AG08395 (cell line): Measurements from ENCODE around the gene PLD1.
A peak's percentile ranks its signal among the peaks of the same experiment; 100 is the strongest.
"Not testable (repeated sequence)": the region's sequence is repeated elsewhere in the genome, so short reads cannot be mapped to it uniquely, and the experiment has no call there.

ENCODE experiments used
- DNase-seq: peaks from one replicate; pipeline ENCODE4 v3.0.0; 2012; ENCODE audit warnings: mixed read lengths, low spot score

The PLD1 gene

GRCh38 chr3:171658841-171659240, 151.4 kb downstream of the PLD1 start:
- DNase-seq: peak; percentile 10

- DNase-seq: peak; percentile 59
Observed at GRCh38 chr3:171654809-171655208, 155.5 kb downstream of the PLD1 start.

- no peak for DNase-seq
Observed at GRCh38 chr3:171654326-171654725, 156.0 kb downstream of the PLD1 start.

- no peak for DNase-seq
Observed at GRCh38 chr3:171653701-171654100, 156.6 kb downstream of the PLD1 start.

GRCh38 chr3:171652932-171653331, 157.4 kb downstream of the PLD1 start:
- DNase-seq: no peak

GRCh38 chr3:171649911-171650592, 160.2 kb downstream of the PLD1 start:
- DNase-seq: no peak

- DNase-seq: no peak
Observed at GRCh38 chr3:171649267-171649666, 161.0 kb downstream of the PLD1 start.

- DNase-seq: no peak
Observed at GRCh38 chr3:171648069-171648468, 162.2 kb downstream of the PLD1 start.

- DNase-seq: peak; percentile 67
Observed at GRCh38 chr3:171646357-171647133, 163.7 kb downstream of the PLD1 start.

GRCh38 chr3:171644681-171645080, 165.6 kb downstream of the PLD1 start:
- no peak for DNase-seq

GRCh38 chr3:171643681-171644080, 166.6 kb downstream of the PLD1 start:
- DNase-seq: no peak

- no peak for DNase-seq
Observed at GRCh38 chr3:171643033-171643432, 167.2 kb downstream of the PLD1 start.

GRCh38 chr3:171640520-171641412, 169.5 kb downstream of the PLD1 start:
- no peak for DNase-seq

GRCh38 chr3:171636666-171637065, 173.6 kb downstream of the PLD1 start:
- no peak for DNase-seq

- DNase-seq: no peak
Observed at GRCh38 chr3:171632766-171633165, 177.5 kb downstream of the PLD1 start.

GRCh38 chr3:171626799-171627198, 183.5 kb downstream of the PLD1 start:
- not testable (repeated sequence) for DNase-seq

GRCh38 chr3:171622126-171622525, 188.2 kb downstream of the PLD1 start:
- no peak for DNase-seq

- DNase-seq: no peak
Observed at GRCh38 chr3:171620825-171621434, 189.4 kb downstream of the PLD1 start.

GRCh38 chr3:171616798-171617197, 193.5 kb downstream of the PLD1 start:
- no peak for DNase-seq

- no peak for DNase-seq
Observed at GRCh38 chr3:171615686-171616085, 194.6 kb downstream of the PLD1 start.

- DNase-seq: no peak
Observed at GRCh38 chr3:171615281-171615680, 195.0 kb downstream of the PLD1 start.

- DNase-seq: peak; percentile 40
Observed at GRCh38 chr3:171614318-171614921, 195.9 kb downstream of the PLD1 start.
